GM12872 (cell line): ENCODE results near the gene DPP9.
A peak's percentile ranks its signal among the peaks of the same experiment; 100 is the strongest.

ENCODE experiments used
- TF ChIP-seq, protein P1 (sequence below): IDR thresholded peaks from 3 replicates; pipeline ENCODE4 v1.5.1; 2011; ENCODE audit warnings: low read depth, mild to moderate bottlenecking, low read length, moderate library complexity; ENCODE audit not compliant: insufficient read depth

The DPP9 gene

DNA sequence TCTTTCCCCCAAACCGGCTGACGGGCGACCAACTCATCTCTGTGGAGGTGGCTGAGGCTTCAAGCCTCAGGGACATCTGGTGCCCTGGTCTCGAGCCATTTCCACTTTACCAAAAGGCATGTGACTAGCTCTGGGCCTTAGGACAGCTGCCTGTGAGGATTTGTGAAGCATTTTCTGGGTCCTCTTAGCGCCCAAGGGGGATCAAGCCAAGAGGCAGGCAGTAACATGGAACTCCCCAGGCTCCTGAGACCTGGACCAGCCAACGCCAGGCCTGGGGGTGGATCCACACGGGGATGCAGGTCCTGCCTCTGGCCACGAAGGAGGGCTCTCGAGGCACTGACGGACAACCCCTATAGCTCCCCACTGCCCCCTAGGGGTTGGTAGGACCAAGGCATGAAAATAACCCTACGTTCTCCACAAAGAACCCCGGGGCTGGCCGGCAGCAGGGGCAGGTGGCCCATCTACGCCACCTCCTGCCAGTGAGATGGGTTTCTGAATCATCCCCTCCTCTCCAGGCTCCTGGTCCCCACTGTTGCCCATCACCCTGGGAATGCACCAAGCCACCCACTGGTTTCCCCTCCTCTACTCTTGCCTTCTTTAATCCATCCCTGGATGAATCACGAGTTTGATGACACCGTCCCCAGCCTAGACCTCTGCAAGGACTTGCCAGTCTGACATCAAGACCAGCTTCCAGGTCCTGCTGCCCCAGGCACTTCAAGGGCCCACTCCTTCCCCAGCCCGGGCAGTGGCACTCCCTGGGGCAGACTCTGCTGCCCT lies 46.5 kb downstream of the DPP9 start:
- TF ChIP-seq, protein P1, sequence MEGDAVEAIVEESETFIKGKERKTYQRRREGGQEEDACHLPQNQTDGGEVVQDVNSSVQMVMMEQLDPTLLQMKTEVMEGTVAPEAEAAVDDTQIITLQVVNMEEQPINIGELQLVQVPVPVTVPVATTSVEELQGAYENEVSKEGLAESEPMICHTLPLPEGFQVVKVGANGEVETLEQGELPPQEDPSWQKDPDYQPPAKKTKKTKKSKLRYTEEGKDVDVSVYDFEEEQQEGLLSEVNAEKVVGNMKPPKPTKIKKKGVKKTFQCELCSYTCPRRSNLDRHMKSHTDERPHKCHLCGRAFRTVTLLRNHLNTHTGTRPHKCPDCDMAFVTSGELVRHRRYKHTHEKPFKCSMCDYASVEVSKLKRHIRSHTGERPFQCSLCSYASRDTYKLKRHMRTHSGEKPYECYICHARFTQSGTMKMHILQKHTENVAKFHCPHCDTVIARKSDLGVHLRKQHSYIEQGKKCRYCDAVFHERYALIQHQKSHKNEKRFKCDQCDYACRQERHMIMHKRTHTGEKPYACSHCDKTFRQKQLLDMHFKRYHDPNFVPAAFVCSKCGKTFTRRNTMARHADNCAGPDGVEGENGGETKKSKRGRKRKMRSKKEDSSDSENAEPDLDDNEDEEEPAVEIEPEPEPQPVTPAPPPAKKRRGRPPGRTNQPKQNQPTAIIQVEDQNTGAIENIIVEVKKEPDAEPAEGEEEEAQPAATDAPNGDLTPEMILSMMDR: peak; percentile 60

DNA sequence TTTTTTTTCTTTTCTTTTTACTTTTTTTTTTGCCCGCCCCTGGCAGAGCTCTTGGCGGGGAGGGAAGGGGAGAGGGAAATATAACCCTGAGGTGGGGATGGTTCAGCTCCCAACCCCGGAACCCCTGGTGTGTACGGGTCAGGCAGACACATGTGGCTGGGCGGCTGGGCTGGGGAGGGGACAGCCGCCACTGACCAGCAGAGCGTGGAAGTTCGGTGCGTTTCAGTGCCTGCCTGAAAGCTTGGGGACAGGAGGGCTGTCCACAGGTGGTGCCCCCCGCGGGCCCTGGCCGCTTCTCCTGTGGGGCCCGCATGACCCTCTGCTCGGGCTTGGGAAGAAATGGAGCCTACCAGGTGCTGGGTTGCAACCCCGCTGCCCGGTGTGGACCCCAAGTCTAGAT lies 48.3 kb downstream of the DPP9 start:
- TF ChIP-seq, protein P1: no peak

DNA sequence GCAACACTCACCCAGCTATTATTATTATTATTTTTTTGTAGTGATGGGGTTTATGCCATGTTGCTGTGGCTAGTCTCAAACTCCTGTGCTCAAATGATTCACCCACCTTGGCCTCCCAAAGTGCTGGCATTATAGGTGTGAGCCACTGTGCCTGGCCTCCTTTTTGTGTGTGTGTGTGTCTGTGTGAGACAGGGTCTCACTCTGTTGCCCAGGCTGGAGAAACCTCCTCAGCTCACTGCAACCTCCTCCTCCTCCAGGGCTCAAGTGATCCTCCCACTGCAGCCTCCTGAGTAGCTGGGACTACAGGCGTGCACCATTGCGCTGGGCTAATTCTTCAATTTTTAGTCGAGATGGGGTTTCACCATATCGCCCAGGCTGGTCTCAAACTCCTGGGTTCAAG lies 49.9 kb downstream of the DPP9 start:
- TF ChIP-seq, protein P1: no peak

DNA sequence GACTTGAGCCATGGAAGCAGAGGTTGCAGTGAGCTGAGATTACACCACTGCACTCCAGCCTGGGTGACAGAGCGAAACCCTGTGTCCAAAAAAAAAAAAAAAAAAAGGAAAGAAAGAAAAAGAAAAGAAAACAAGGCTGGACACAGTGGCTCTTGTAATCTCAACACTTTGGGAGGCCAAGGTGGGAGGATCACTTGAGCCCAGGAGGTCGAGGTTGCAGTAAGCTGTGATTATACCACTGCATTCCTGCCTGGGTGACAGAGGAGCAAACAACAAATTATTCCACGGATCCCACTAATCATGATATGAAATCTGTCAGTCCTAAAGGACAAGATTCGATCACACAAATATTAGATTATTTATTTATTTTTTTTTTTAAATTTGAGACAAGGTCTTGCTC lies 50.4 kb downstream of the DPP9 start:
- TF ChIP-seq, protein P1: no peak

DNA sequence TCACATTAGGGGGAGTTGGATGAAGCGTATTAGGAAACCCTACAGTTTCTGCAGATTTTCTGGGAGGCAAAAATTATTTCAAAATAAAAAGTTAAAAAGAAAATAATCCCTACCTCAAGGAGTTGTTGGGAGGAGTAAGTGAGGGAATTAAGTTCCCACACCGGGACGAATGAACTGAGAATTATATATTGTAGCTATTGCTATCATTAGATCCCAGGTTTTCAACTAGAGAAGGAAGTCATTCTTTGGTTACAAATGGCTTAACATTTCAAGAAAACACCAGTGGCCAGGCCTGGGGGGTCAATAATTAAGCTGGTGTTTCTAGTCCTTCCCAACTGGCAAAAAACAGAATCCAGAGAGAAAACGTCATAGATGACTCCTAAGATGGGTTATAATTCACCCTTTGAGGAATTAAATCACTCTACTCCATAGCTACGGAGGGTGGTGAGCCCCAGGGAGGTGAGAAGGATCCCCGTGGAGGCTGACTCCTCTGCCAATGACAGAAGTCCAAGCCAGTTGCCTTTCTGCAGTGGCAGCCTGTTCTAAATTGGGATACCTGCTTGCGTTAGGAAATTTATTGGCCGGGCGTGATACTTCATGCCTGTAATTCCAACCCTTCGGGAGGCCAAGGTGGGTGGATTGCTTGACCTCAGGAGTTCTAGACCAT lies 52.3 kb downstream of the DPP9 start:
- TF ChIP-seq, protein P1: no peak

DNA sequence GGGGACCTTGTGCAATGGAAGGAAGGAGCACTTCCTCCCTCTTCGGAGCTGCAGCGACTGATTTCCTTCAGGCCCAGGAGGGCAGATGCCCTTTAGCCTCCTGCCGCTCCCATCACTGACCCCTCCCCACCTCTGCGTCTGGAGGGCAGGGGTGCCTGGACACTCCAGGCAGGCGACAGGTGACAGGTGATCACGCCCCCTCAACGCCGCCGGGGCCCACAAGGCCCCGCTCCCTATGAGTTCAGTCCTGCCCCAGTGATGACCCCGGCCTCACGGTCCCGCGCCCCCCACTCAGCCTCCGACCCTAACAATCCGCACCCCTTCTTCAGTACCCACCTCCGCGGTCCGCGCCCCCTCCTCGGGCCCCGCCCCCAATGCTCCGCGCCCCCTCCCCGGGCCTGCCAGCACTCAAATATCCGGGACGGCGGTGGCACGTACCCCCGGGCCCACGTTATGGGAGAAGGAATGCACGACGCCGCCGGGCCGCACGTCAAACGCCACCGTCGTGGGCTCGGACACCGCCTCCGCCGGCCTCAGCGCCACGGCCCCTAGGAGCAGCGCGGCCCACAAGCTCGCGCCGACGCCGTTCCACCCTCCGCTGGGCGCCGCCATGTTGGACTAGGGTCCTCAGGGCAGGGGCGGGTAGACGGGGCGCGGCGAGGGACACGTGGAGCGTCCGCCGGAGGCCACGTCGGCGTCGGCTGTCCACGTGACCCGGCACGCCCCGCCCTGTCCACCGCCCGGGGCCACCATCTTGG lies 53.7 kb downstream of the DPP9 start, which contains the start of gene MYDGF:
Gene MYDGF (minus strand): TSS at position 620 of the 758 bp plus-strand sequence. CDS start 8 bp downstream, at position 612.
- TF ChIP-seq, protein P1: no peak

DNA sequence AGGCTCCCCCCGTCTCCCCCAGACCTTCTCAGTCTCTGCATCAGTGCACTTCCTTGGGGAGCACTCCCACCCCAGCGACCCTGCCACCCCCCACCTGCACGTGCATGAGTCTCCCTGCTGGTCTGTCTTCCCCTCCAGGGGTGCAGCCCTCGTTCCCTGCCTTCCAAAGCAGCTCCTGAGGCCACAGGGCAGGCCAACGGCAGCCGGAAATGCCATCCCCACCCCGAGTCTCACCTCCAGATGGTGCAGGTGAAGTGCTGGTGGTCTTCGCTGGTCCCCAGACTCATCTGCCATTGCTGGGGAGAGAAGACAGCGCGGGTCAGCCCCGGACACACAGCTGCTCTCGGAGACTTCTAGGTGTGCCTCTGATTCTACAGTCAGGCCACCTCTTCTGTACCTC lies 59.0 kb downstream of the DPP9 start:
- TF ChIP-seq, protein P1: no peak
